Measurements from ENCODE around the gene AGT.

Gene AGT

DNA sequence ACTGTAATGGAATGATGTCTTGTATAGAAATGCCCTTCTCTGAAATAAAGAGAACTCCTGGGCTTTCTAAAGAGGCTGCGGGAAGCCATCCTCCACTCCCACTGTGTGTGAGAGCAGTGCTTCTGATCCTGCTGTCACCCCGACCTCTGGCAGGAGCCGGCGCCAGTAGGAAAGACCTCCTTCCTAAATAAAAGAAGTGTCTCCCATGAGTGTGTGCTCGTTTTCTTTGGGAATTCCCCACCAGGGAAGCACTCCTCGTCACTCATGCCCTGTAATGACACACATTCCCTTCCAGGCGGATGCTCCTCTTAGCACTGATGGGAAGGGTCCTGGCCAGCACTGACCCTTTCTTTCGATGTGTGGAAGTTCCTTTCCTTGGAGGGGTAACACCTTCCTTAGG lies 20.1 kb downstream of the AGT start:
- Histone ChIP-seq H3F3A (ENCODE audit: insufficient read depth) (no peaks in the 10 kb centered on the region), H3K9me3 (ENCODE audit: insufficient read depth, low read length) (no peaks in the 10 kb centered on the region), H2AFZ (ENCODE audit: low read depth, low read length, severe bottlenecking) (no peak overlapping the region), H3K79me2 (ENCODE audit: insufficient read depth, low read length) (no peaks in the 10 kb centered on the region), H3K9ac (ENCODE audit: low read length) (no peak overlapping the region), H3K36me3 (ENCODE audit: low read length) (peaks cover 15% of the 10 kb centered on the region), H3K4me3 (ENCODE audit: insufficient read depth, low read length, poor library complexity, severe bottlenecking) (no peak overlapping the region), H3K9me2 (replicated peaks; ENCODE audit: insufficient read depth, low read length) (no peaks in the 10 kb centered on the region), H4K20me1 (ENCODE audit: low read depth, low read length) (no peaks in the 10 kb centered on the region), H3K27me3 (ENCODE audit: low read length) (no peaks in the 10 kb centered on the region), H3K27ac (ENCODE audit: low read depth, low read length) (no peak overlapping the region), H3K4me2 (ENCODE audit: low read depth, low read length, poor library complexity, severe bottlenecking) (no peak overlapping the region)
- TF ChIP-seq CTCF (IDR thresholded peaks at IDR 0.05; ENCODE audit: insufficient read depth, low read length, poor library complexity, severe bottlenecking) (no peak), EZH2phosphoT487 (conservative IDR thresholded peaks at IDR 0.05; ENCODE audit: low read length) (no peak)

DNA sequence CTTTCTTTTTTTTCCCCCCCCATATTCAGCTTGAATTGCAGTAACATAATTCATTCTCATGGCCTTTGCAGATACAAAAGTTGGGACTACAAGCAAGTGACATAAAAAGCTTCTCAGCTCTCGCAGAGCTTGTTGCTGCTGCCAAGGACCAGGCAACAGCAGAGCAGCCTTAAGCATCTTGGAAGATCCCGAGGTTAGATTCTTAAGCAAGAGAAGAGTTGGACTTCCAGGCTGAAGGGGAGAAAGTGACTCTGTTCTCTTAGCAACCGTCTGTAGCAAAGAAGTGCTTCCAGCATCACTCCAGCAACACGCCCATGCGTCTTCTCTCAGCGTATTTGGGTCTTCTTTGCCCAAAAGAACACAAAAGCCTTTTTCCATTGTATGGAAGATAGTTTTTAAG lies 20.7 kb downstream of the AGT start:
- no peaks in the 10 kb centered on the region for H3F3A ChIP-seq (ENCODE audit: insufficient read depth)
- no peak overlapping the region for H3K4me2 ChIP-seq (ENCODE audit: low read depth, low read length, poor library complexity, severe bottlenecking)
- H3K9me3 ChIP-seq (ENCODE audit: insufficient read depth, low read length): no peaks in the 10 kb centered on the region
- no peaks in the 10 kb centered on the region for H3K9me2 ChIP-seq (replicated peaks; ENCODE audit: insufficient read depth, low read length)
- no peak overlapping the region for H2AFZ ChIP-seq (ENCODE audit: low read depth, low read length, severe bottlenecking)
- H3K36me3 ChIP-seq (ENCODE audit: low read length): peaks cover 15% of the 10 kb centered on the region
- no peaks in the 10 kb centered on the region for H3K79me2 ChIP-seq (ENCODE audit: insufficient read depth, low read length)
- no peak overlapping the region for H3K4me3 ChIP-seq (ENCODE audit: insufficient read depth, low read length, poor library complexity, severe bottlenecking)
- H3K27me3 ChIP-seq (ENCODE audit: low read length): no peaks in the 10 kb centered on the region
- H3K9ac ChIP-seq (ENCODE audit: low read length): no peak overlapping the region
- H4K20me1 ChIP-seq (ENCODE audit: low read depth, low read length): no peaks in the 10 kb centered on the region
- no peak overlapping the region for H3K27ac ChIP-seq (ENCODE audit: low read depth, low read length)
- TF ChIP-seq CTCF (IDR thresholded peaks at IDR 0.05; ENCODE audit: insufficient read depth, low read length, poor library complexity, severe bottlenecking): no peak
- no peak for TF ChIP-seq EZH2phosphoT487 (conservative IDR thresholded peaks at IDR 0.05; ENCODE audit: low read length)

DNA sequence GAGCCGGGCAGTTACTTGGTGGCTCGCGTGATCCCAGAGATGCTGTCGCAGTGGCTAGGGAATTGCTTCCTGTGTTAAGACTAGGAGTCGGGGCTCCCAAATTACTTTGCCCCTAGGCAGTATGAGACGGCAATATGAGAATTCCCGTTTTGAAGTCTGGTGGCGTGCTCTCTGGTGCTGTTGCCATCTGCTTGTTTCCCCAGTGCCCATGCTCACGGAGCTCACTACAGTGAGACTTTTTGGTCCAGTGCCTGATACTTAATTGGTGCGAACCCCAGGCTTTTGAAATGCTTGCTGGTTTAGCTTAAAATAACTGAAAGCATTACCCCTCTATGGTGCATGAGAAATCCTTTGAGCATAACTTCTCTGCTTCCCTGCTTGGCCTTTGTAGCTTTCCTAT lies 22.3 kb downstream of the AGT start:
- no peaks in the 10 kb centered on the region for H3K9me2 ChIP-seq (replicated peaks; ENCODE audit: insufficient read depth, low read length)
- no peak overlapping the region for H3K9ac ChIP-seq (ENCODE audit: low read length)
- H3K9me3 ChIP-seq (ENCODE audit: insufficient read depth, low read length): no peaks in the 10 kb centered on the region
- H3K79me2 ChIP-seq (ENCODE audit: insufficient read depth, low read length): no peaks in the 10 kb centered on the region
- H3F3A ChIP-seq (ENCODE audit: insufficient read depth): no peaks in the 10 kb centered on the region
- no peaks in the 10 kb centered on the region for H4K20me1 ChIP-seq (ENCODE audit: low read depth, low read length)
- no peak overlapping the region for H3K4me2 ChIP-seq (ENCODE audit: low read depth, low read length, poor library complexity, severe bottlenecking)
- no peak overlapping the region for H3K27ac ChIP-seq (ENCODE audit: low read depth, low read length)
- no peaks in the 10 kb centered on the region for H3K27me3 ChIP-seq (ENCODE audit: low read length)
- H2AFZ ChIP-seq (ENCODE audit: low read depth, low read length, severe bottlenecking): no peak overlapping the region
- H3K36me3 ChIP-seq (ENCODE audit: low read length): peaks cover 27% of the 10 kb centered on the region
- TF ChIP-seq CTCF (IDR thresholded peaks at IDR 0.05; ENCODE audit: insufficient read depth, low read length, poor library complexity, severe bottlenecking) (no peak), EZH2phosphoT487 (conservative IDR thresholded peaks at IDR 0.05; ENCODE audit: low read length) (no peak)
- H3K4me3 ChIP-seq (ENCODE audit: insufficient read depth, low read length, poor library complexity, severe bottlenecking): no peak overlapping the region

- TF ChIP-seq CTCF (IDR thresholded peaks at IDR 0.05; ENCODE audit: insufficient read depth, low read length, poor library complexity, severe bottlenecking) (no peak), EZH2phosphoT487 (conservative IDR thresholded peaks at IDR 0.05; ENCODE audit: low read length) (no peak)
- no peaks in the 10 kb centered on the region for H4K20me1 ChIP-seq (ENCODE audit: low read depth, low read length)
- no peak overlapping the region for H2AFZ ChIP-seq (ENCODE audit: low read depth, low read length, severe bottlenecking)
- no peak overlapping the region for H3K4me2 ChIP-seq (ENCODE audit: low read depth, low read length, poor library complexity, severe bottlenecking)
- no peaks in the 10 kb centered on the region for H3K27me3 ChIP-seq (ENCODE audit: low read length)
- H3K36me3 ChIP-seq (ENCODE audit: low read length): peaks cover 39% of the 10 kb centered on the region
- no peaks in the 10 kb centered on the region for H3F3A ChIP-seq (ENCODE audit: insufficient read depth)
- H3K79me2 ChIP-seq (ENCODE audit: insufficient read depth, low read length): no peaks in the 10 kb centered on the region
- no peak overlapping the region for H3K9ac ChIP-seq (ENCODE audit: low read length)
- no peaks in the 10 kb centered on the region for H3K9me3 ChIP-seq (ENCODE audit: insufficient read depth, low read length)
- H3K4me3 ChIP-seq (ENCODE audit: insufficient read depth, low read length, poor library complexity, severe bottlenecking): no peak overlapping the region
- no peaks in the 10 kb centered on the region for H3K9me2 ChIP-seq (replicated peaks; ENCODE audit: insufficient read depth, low read length)
- no peak overlapping the region for H3K27ac ChIP-seq (ENCODE audit: low read depth, low read length)
Observed at GRCh38 chr1:230690101-230690500, 23.8 kb downstream of the AGT start.

Measured in SU-DHL-6 (cell line).